ENCODE data around the gene EDN1. TPM values are rescaled to one million over a fixed set of nuclear protein-coding genes. Genes with fewer than 3 reads are reported as not detected.

Gene EDN1
- total and polyA plus RNA-seq, 2 of the 13 experiments (the other 11 are each of a cell fraction or from before 2014, with no cell fraction given) = 0.15 to 1.2 TPM

- TF ChIP-seq SNRNP70 (IDR thresholded peaks at IDR 0.05; ENCODE audit: low read depth, low read length) (no peak), GATAD1 (CRISPR knock-in tag; IDR thresholded peaks at IDR 0.05) (no peak), FOSL2 (CRISPR knock-in tag; IDR thresholded peaks at IDR 0.05) (no peak), ZNF383 (CRISPR knock-in tag; IDR thresholded peaks at IDR 0.05; ENCODE audit: borderline replicate concordance) (no peak)
Observed at GRCh38 chr6:12266571-12266970, 23.6 kb upstream of the EDN1 start (continued).

- 12% methylated on average over 2 of the region's 2 CpGs for WGBS (ENCODE audit: low lambda C conversion rate)
- intact Hi-C loops (cut with micrococcal nuclease; ENCODE audit: unreplicated experiment) = no loop called here
- no peak for TF ChIP-seq AHDC1 (CRISPR knock-in tag; IDR thresholded peaks at IDR 0.05; ENCODE audit: borderline replicate concordance)
- no peak for TF ChIP-seq MLLT10 (CRISPR knock-in tag; IDR thresholded peaks at IDR 0.05)
- TF ChIP-seq ZNF510 (CRISPR knock-in tag; IDR thresholded peaks at IDR 0.05; ENCODE audit: low read depth) = no peak
- no peak for TF ChIP-seq MXD3 (CRISPR knock-in tag; IDR thresholded peaks at IDR 0.05)
- no peak for TF ChIP-seq ZNF614 (CRISPR knock-in tag; IDR thresholded peaks at IDR 0.05; ENCODE audit: borderline replicate concordance)
- TF ChIP-seq ZNF253 (CRISPR knock-in tag; IDR thresholded peaks at IDR 0.05; ENCODE audit: borderline replicate concordance) = no peak
- no peak for TF ChIP-seq NCOA2 (CRISPR knock-in tag; IDR thresholded peaks at IDR 0.05)
- no peak for TF ChIP-seq ZFAT (CRISPR knock-in tag; conservative IDR thresholded peaks at IDR 0.05)
- no peak for TF ChIP-seq PLSCR1 (CRISPR knock-in tag; IDR thresholded peaks at IDR 0.05; ENCODE audit: borderline replicate concordance)
- TF ChIP-seq CBX2 (IDR thresholded peaks at IDR 0.05; ENCODE audit: low read depth, low read length) = no peak
- no peak for TF ChIP-seq CBX2 (CRISPR knock-in tag; IDR thresholded peaks at IDR 0.05; ENCODE audit: low read depth)
- TF ChIP-seq ZNF83 (CRISPR knock-in tag; IDR thresholded peaks at IDR 0.05; ENCODE audit: borderline replicate concordance) = no peak
- TF ChIP-seq ZNF557 (CRISPR knock-in tag; IDR thresholded peaks at IDR 0.05) = no peak
Observed at GRCh38 chr6:12269110-12269509, 21.1 kb upstream of the EDN1 start.

More at GRCh38 chr6:12269110-12269509, 21.1 kb upstream of the EDN1 start:
- Histone ChIP-seq H3K9ac (ENCODE audit: insufficient read depth, low read depth, low read length) (no peak overlapping the region), H3K36me3 (replicated peaks in 1 of 2; ENCODE audit: control insufficient read depth in 1 of 2, insufficient read depth in 2 of 2, low read length in 2 of 2) (no peaks in the 10 kb centered on the region), H3K9me3 (ENCODE audit: low read length) (peaks cover 8% of the 10 kb centered on the region), H3K27me3 (ENCODE audit: control insufficient read depth in 1 of 2, insufficient read depth in 2 of 2, low read length in 2 of 2) (no peaks in the 10 kb centered on the region), H2AFZ (ENCODE audit: low read length) (no peak overlapping the region), H3K4me1 (ENCODE audit: insufficient read depth, low read length) (no peaks in the 10 kb centered on the region), H3K4me3 (replicated peaks in 1 of 3; ENCODE audit: insufficient read depth in 1 of 3, low read depth in 2 of 3, low read length in 3 of 3) (no peak overlapping the region), H3K4me2 (ENCODE audit: low read depth, low read length) (no peak overlapping the region), H4K20me1 (ENCODE audit: insufficient read depth, low read length) (no peaks in the 10 kb centered on the region), H3K27ac (ENCODE audit: extremely low read length, insufficient read depth, low read length) (no peak overlapping the region), H3K79me2 (ENCODE audit: insufficient read depth, low read length) (no peaks in the 10 kb centered on the region)
- in situ Hi-C loops (cut with HindIII; ENCODE audit: extremely low pct_ligation_motif_present, low pct_unique_long_range_greater_than_20kb) = no loop called here
- no peak for ATAC-seq
- DNase-seq (ENCODE audit: low spot score) = no peak
- ChIA-PET CTCF (ENCODE audit: low intra/inter-chr PET ratio, low total read pairs) (no interaction called here), POLR2A (no interaction called here)
- no TSS peak for BruUV-seq (replicated peaks)
- no peak for FAIRE-seq
